IPS-NIHi7 (cell line): ENCODE measurements around the gene KCTD15.

Experiments used
- DNase-seq: peaks from one replicate; pipeline ENCODE4 v3.0.0; 2012; ENCODE audit warnings: mixed read lengths; ENCODE audit errors: extremely low spot score

The KCTD15 gene

DNA sequence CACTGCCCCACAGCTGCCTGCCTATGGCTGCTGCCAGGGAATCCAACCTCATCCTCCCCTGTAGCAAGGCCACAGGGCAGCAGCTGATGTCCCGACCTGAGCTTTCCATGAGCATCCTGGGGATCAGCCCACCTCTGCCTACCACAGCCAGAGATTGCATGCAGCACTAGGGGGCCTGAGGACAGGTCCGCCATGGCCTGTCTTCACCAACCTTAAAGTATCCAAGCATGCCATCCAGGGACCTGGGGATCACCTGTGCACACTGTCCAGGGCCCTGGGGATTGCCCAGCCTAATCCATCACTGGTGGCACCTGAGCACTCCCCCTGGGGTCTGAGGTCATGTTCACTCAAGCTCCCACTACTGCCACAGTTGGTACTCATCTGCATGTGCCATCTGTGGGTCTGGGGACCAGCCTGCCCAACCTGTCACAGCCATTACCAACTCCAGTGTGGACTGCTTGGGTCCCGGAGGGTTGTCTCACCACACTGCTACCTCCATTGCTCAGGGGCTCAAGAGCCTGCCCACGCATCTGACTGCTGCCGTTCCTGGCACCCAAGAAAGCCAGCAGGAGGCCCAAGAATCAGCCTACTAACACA, 53.0 kb downstream of the KCTD15 start:
- no peak for DNase-seq

- DNase-seq, result no peak
These were observed 62.3 kb downstream of the KCTD15 start for GRCh38 chr19:33859016-33859415.

- DNase-seq, result no peak
These were observed 63.8 kb downstream of the KCTD15 start for GRCh38 chr19:33860312-33861090.

GRCh38 chr19:33861950-33862349, 65.3 kb downstream of the KCTD15 start:
- no peak for DNase-seq

DNA sequence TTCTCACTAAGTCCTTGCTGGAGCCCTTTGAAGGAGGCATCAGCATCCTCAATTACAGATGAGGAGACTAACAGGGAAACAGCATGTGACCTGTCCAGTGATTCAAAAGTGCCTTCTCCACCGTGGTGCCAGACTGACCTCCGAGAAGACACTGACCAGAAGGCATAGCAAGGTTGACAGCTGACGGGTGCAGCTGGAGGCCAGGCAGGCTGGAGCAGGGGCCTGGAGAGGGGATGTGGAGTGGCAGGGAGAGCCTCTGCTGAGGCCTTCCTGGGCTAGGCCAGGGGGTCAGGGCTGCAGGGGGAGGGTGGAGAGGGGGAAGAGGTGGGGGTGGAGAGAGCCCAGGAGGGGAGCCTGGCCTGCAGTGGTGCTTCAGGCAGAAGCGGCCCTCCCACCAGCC, 66.3 kb downstream of the KCTD15 start:
- DNase-seq, result no peak

DNA sequence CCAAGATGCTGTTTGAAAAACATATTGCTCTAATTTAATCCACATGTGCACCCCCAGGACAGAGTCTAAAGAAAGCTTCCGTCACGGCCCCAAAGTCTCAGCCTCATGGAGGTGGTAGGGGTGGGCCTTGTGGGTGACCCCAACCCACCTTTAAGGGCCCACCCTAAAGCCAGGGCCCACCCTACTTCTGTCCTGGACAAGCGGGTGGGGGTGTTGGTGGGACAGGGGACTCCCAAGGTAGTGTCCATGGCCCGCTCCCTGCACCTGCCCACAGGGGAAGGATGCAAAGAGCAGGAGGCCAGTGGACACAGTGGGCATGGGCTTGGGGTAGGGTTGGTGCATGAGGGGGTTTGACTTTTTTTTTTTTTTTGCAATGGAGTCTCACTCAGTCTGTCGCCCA, 66.8 kb downstream of the KCTD15 start:
- no peak for DNase-seq

DNA sequence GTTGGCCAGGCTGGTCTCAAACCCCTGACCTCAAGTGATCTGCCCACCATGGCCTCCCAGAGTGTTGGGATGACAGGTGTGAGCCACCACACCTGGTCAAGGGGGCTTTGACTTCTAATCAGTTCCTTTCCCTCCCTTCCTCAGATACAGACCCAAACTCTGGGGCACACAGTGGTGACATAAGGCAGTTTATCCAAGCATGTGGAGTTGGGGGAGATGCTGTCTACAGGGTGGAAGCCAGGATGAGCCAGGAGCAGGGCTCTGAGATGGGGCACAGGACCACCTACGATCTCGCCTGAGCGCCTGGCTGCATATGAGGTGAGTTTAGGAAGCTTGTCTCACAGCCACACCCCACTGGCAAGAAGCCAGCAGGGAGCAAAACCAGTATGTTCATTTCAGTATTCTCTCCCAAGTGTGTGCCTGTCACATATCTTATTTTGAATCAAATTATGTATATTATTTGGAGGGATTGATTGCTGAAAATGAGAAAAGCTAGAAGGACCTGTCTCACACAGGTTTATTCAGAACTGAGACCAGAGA, 67.7 kb downstream of the KCTD15 start:
- DNase-seq, result no peak

DNA sequence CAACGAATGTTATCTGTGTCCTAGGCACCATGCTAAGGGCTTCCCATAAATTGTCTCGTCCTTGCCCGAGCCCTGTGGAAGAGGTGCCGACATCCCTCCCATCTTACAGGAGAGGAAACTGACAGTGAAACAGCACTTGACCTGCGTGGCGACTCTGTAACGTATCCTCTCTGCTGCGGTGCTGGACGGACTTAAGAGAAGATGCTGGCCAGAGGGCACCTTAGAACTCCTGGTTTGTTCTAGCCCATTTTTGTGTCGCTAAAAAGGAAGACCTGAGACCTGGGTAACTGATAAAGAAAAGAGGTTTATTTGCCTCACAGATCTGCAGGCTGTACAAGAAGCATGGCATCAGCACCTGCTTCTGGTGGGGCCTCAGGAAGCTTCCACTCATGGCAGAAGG, 68.6 kb downstream of the KCTD15 start:
- DNase-seq, result no peak
